Suprapubic skin (tissue), 4 donors: Measurements from ENCODE around the gene HERC3.

ENCODE experiments used
- POLR2A ChIP-seq, 2 donors: fragments of 450-650 bp; IDR thresholded peaks; one replicate each; pipeline ENCODE4 v1.6.1; 2017; ENCODE audit warnings: antibody characterized with exemption in 2 of 2, mild to moderate bottlenecking in 2 of 2, moderate library complexity in 2 of 2
- POLR2AphosphoS5 ChIP-seq, 3 donors: sonication (generic); formaldehyde crosslinking; IDR thresholded peaks; one replicate each; pipeline ENCODE4 v1.6.1; 2017; ENCODE audit warnings: antibody characterized with exemption in 3 of 3
- TF ChIP-seq, protein P1 (sequence below), 2 donors: fragments of 200-600 bp in 1 of 2; fragments of 450-650 bp in 1 of 2; sonication (generic) in 1 of 2; IDR thresholded peaks; one replicate each; pipeline ENCODE4 v1.5.1; 2016 to 2019; ENCODE audit warnings: antibody characterized with exemption in 2 of 2, mild to moderate bottlenecking in 1 of 2, moderate library complexity in 1 of 2

DNA sequence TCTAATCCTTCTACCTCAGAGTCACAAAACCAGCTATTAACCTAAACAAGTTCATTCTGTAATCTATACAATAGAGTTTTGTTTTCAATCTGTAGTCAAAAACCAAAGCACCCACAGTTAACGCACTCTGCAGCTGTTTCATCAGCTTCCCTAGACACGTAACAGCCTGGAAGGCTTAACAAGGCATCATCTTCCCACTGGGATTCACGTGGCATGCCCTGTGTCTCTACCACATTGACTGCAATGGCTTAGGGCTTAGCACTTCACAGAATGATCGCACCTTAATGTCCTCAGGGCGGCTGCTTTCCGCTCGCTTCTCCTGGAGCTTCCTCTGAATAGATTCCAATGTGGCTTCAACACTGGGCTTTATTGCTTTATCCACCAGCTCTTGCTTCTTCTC is 155.1 kb downstream of the HERC3 start:
- TF ChIP-seq, protein P1, sequence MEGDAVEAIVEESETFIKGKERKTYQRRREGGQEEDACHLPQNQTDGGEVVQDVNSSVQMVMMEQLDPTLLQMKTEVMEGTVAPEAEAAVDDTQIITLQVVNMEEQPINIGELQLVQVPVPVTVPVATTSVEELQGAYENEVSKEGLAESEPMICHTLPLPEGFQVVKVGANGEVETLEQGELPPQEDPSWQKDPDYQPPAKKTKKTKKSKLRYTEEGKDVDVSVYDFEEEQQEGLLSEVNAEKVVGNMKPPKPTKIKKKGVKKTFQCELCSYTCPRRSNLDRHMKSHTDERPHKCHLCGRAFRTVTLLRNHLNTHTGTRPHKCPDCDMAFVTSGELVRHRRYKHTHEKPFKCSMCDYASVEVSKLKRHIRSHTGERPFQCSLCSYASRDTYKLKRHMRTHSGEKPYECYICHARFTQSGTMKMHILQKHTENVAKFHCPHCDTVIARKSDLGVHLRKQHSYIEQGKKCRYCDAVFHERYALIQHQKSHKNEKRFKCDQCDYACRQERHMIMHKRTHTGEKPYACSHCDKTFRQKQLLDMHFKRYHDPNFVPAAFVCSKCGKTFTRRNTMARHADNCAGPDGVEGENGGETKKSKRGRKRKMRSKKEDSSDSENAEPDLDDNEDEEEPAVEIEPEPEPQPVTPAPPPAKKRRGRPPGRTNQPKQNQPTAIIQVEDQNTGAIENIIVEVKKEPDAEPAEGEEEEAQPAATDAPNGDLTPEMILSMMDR (IDR thresholded peaks at IDR 0.05): no peak
- no peak for TF ChIP-seq POLR2AphosphoS5 (IDR thresholded peaks at IDR 0.05)
- TF ChIP-seq POLR2A (IDR thresholded peaks at IDR 0.05): no peak
